HG03097 (cell line): ENCODE measurements around the gene RBBP8NL.

Experiments used
- ATAC-seq: cut with Tn5 transposase; IDR thresholded peaks from one replicate; pipeline ENCODE4 v1.9.1; 2021; ENCODE audit not compliant: unreplicated experiment, low FRiP score

Gene RBBP8NL

DNA sequence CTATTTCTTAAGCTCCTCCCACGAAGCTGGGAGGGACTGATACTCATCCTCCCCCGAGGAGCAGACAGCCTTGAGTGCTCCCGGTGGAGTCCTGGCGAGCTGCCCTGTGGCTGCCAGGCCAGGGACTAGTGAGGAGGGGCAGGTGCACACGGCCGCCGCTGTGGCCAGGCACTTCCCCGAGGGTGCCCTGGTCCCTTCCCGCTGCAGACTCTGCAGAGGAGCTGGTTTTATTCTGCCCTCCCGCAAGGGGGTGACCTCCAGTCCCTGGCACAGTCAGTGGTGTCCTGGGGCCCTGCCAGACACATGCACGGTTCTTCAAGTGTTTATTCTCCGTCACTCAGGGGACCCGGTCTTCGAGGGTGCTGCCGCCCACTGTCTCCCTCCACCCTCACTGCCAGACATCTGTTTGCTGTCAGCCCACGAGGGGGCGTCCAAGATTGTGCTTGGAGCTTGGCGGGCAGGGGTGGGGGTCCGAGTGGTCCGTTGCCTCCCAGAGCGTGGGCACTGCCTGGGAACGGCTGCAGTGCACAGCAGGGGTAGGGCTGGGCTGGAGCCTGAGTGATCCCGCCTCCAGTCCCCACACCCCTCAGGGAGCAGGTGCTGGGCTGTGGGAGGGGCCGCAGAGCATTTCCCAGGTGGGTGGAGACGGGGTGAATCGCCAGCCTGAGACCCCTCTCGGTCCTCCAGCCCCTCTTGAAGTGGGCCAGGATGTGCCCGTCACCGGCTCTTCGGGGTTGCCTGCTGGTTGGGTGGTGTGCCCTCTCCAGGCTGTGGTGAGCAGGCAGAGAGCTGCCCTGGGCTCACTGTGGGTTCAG lies 17.2 kb downstream of the RBBP8NL start:
- no peak for ATAC-seq

DNA sequence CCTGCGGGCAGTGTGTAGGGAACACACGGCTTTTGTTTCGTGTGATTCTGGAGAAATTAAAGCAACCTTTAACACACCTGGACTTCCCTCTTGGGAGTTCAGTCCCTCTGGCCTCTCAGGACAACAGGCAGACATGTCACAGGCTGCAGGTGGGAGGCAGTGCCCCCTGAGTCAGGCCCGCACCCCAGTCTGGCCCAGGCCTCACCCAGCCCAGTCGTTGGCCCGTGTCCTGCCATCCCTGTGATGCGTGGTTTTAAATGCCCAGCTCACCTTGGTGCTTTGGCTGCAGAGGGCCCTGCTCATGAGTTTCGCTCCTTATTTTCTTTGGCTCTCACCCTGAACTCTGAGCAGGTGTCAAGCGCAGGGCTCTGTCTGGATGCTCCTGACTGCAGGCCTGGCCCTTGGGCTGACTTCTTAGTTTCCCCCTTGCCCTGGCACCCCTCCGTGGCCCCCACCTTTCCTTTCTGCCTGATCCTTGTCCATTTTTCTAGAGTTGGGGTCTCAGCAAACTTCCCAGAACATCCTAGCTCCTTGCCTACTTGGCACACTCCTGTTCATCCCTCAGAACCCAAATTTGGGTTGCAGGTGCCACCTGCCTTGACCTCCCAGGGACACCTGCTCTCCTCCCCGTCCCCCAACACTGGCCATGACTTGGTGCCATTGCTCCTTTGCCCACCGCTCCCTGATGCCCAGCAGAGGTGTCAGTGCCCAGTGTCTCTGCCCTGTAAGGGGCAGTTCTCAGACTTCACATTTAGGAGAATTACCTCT lies 18.1 kb downstream of the RBBP8NL start:
- no peak for ATAC-seq

DNA sequence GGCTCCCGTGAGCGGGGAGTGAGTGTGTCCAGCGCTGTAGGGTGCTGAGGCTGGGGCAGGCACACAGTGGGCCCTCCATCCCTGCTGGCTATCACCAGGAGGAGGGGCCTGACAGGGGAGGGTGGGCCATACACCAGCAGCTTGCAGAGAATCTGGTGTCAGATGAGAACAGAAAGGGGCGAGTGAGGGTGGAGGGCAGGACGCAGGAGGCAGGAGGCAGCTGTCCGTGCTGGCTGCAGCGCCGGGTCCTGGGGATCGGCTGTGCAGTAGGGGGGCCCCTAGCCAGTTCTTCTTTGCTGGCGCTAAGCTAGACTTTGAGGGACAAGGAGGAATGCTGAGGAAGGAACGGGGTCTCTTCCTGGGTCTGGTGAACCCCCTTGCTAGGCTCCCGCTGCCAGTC lies 18.7 kb downstream of the RBBP8NL start:
- no peak for ATAC-seq

DNA sequence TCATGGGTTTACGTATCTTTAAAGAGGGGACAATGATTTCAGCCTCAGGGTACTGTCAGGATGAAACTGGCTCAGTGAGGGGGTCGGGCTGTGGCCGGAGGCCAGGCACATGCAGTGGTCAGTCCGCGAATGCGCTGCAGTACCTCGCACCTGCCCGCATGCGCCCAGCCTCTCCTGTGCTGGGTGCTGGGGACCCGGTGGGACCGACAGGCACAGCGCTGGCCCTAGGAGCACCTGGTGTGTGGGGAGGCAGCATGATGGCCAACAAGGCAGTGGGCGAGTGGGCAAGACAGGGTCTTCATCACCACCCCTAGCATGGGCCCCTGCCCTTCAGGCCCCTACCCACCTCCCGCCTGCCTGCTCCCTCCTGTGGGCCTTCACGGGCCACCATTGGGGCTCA lies 19.3 kb downstream of the RBBP8NL start:
- ATAC-seq: no peak

DNA sequence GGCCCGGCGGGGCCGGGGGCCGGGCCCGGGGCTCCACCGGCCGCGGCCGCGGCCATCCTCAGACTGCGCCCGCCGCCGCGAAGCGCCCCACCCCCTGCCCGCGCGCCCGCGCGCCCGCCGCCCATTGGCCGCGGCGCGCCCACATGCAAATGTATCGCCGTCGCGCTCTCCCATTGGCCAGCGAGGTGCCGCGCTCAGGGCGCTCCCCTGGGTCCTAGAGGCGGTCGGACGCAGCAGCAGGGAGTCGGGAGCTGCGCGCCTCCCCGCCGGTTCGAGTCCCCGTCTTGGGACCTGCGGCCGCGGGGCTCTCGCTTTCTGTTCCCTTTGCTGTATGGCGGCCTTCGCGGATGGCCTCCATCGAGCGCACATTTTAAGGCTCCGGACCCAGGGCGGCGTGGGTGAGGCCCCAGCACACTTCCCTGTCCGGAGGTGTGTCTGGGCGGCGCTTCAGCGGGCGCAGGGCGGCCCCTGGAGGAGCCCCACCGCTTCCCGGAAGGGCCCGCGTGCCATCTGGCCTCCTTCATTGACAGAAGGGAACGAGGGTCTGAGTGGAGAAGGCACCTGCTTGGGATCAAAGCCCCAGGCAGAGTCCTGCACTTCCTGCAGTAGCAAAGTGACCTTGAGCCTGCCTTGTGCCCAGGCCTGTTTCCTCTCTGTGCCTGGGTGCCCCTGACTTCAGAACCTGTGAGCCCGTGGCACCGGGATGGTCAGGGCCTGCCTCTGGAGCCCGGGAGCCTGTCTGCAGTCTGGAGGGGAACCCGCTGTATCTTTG lies 19.9 kb downstream of the RBBP8NL start, which contains the start of gene CABLES2:
TSS of gene CABLES2 (minus strand) at position 65 of the 772 bp plus-strand sequence. CDS start at position 56, 9 bp downstream.
- peak; percentile 66 for ATAC-seq

DNA sequence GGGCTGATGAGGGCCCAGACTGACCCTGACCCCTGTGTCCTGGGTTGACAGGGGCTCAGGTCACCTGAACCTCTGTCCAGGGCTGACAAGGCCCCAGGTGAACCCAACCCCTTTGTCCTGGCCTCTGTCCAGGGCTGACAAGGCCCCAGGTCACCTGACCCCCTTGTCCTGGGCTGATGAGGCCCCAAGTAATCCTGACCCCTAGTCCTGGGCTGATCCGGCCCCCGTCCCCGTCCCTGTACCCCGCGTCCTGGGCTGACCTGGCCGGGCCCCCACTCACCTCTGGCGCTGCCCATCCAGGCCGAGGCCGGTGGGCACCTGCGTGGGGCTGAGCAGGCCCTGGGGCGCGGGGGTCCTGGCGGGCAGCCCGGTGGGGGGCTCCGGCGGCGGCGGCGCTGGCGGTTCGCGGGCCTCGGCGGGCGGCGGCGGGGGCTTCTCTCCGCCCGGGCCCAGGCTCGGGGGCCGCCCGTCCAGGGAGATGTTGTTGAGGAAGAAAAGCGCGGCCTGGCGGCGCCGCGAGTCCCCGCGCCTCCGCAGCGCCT lies 20.6 kb downstream of the RBBP8NL start:
- ATAC-seq: no peak

DNA sequence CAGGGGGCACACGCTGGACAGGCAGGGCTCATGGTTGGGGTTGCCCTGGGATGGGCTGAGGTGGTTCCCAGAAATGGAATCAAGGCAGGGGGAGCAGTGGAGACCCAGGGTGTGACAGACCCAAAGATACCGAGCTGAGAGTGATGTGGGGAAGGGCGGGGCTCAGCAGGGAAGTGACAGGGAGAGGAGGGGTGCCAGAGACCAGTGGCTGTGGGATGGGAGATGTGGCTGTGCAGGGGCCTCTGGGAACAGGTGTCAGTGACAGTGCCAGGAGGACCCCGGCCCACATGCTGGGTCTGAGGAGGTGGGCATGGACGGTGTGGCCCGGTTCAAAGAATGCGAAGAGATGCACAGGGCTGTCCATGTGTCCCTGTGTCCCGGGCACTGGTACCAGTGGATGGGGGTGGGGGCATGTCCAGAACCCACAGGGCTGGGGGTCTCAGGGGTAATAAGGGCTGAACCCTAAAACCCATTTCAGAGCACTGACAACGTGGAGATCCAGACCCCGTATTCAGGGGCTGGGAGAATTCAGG lies 21.3 kb downstream of the RBBP8NL start:
- ATAC-seq: no peak

DNA sequence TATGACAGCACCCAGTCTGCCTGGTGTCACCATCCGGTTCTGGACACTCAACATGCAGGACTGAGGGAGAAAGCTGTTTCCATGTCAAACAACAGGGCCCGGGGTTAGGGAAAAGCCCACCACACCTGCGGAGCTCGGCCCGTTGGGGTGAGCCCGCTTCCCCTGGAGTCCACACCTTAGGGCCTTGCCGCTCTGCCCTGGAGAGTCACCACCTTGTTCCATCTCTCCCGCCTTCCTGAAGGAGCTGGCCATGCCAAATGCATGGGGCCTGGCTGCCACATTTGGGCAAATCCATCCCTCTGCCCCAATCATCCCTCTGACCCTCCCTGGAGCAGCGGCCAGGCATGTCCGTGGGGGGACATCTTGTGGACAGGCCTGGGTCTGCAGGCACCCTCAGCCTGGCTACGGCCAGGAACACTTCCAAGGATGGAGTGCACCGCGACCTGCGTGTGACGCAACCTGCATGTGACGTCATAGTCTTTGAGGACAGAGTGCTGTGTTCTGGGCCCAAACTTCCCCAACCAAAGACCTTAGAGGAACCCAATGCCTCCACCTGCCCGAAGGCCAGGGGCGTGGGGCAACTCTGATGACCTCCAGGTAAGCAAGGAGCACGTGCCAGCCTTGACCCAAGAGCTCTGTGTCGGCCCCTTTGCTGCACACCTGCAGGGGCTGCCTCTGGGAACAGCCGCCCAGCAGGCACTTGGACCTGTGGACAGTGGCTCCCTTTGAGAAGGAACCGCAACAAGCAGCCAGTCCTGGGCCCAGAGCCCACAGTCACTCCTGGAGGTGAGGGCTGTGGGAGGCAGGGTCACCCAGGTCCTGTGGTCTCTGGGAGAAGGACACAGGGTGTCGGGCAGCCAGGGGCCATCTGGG lies 22.0 kb downstream of the RBBP8NL start:
- ATAC-seq: no peak

DNA sequence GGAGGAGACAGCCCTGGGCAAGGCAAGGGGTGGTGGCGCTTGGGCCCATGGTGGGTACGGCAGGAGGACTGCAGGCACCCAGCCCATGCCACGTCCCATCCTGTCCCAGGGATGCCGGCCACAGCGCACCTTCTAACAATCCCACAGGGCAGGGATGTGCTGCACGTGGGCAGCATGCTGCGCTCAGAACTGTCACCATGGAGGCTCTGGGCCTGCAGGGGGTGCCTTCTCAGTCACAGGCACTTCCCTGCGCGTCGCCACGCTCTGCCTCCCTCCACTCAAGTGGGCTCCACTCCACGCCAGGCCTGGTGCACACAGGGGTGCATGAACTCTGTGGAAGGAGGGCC lies 22.6 kb downstream of the RBBP8NL start:
- no peak for ATAC-seq

DNA sequence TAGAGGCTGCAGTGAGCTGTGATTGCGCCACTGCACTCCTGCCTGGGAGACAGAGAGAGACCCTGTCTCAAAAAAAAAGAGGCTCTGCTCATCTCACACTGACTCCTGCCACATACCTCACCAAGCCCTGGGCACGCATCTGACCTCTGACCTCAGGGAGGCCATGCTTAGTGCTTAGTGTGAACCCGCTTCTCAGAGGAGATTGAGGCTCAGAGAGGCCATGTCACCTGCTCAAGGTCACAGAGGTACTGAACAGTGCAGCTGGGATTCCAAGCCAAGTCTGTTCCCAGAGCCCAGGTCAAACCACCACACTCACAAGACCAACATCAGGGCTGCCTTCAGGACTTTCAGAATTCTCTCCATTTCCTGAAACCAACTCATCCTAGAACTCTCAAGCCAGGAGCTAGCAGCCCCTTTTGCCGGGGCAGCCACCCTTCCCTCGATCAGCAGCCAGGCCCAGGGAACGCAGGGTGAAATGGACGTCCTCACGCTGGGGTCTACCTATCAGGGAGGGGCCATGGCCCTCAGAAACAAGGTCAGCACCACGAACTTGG lies 23.1 kb downstream of the RBBP8NL start:
- ATAC-seq: no peak

DNA sequence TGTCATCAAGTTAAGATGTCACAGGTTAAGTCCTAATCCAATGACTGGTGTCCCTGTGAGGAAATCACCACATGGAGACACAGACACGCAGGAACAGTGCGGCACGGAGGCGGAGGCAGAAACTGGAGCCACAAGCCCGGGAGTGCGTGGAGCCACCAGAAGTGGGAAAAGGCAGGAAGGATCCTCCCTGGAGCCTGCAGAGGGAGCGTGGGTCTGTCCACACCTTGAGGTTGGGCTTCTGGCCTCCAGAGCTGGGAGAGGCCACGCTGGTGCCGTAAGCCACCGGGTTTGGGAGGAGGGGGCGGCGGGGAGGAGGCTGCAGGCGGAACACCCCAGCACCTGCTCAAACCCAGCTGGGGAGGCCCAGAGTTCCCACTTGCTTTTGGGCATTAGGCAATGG lies 24.0 kb downstream of the RBBP8NL start:
- ATAC-seq: no peak

DNA sequence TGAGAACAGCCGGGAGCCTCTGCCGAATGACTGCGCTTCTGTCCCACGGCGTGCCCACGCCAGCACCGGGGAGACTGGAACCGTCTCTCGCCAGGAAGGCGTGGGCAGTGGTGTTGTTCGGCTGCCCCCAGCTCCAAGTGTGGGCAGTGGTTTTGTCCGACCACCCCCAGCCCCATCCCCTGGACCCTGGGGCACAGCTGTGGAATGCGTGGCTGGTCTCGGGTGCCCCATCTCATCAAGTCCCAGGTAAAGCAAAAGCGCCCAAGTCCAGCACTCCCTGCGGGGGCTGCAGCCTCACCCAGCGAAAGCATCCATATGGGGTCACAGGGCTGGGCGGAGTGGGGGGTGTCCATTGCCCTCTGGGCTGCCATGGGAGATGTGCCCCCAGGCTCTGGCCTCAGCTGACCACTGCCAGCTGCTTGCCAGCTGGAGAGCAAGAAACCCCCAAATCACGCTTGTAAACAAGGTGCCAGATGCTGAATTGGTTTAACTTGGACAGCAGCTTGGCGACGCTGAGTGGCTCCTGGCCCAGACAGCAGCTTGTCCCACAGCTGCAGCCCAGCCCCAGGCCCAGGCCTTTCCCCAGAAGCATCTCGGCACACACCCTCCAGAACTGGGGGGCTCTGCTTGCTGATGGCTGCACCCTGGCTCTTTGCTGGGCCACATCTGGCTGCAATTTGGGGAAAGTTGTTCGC lies 24.7 kb downstream of the RBBP8NL start:
- ATAC-seq: no peak

DNA sequence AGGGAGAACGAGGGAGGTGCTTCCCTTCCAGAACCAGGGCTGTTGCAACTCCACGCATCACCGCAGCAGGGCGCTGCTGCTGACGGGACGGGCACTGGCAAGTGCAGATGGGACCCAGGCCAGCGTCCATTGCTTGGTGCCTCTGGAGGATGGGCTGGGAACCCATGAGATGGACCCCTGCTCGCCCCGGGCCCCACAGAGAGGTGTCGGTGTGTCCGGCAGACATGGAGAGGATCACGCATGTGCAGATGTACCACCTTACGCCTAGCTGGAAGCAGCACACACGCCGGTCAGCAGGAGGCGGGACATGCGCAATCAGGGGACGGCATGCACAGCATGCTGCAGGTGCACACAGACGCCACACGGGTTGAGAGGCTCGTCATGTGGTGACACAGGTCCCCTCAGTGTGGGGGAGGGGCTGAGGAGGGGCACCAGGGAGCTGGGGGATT lies 26.0 kb downstream of the RBBP8NL start:
- ATAC-seq: no peak

DNA sequence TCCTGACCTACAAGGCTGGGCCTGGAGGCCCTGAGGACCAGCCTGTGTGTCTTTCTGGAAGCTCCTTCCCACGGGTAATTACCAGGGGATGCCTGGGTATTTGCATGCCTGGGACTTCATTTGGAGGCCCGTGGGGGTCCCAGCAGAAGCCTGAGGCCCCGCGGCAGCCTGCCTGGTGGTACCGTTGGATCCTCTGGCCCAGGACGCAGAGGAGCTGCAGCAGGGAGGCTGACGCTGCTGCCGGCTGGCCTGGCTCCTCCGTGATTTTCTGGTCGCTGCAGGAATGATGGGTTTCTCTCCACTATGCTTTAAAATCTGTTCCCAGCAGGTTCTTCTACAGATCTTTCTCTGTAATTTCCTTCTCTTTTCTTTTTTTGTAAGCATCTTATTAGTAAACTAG lies 26.8 kb downstream of the RBBP8NL start:
- no peak for ATAC-seq

DNA sequence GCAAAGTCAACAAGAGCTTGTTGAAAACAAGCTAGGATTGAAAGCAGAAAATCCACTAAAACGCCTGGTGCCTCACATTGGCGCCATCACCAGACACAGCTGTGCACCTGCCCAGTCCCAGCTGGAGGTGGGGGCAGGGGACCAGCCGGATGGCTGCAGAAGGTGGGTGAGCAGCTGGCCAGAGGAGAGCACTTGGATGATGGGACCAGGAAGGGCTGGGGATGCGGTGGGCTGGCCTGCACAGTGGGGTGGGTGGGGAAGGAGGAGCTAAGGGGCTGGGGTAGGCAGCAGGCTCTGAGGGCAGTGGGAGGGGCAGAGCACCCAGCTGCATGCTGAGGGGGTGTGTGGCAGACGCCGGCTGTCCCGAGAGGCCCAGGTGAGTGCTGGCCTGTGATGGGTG lies 27.3 kb downstream of the RBBP8NL start:
- no peak for ATAC-seq

DNA sequence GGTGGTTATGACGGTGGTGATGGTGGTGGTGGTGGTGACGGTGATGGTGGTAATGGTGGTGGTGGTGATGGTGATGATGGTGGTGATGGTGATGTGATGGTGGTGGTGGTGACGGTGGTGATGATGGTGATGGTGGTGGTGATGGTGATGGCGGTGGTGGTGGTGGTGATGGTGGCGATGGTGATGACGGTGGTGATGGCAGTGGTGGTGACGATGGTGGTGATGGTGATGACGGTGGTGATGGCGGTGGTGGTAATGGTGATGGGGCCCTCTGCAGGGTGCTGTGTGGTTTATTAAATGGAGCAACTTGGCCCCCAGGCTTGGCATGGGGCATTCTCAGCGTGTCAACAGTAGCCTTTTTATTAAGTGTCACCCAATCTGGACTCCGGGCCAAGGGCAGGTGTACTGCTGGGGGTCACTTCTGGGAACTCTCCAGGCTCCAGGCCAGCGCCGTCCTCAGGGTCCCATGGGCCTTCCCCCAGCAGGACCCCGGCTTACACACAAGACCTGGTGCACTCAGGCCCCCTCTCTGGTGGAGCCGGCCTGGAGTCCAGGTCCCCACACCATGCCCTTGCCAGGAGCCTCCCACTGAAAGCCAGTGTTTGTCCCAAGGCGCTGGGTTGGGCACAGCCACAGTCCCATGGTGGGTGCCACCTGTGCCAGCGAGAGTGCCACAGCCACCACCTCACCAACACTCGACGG lies 29.1 kb downstream of the RBBP8NL start:
- ATAC-seq: no peak

DNA sequence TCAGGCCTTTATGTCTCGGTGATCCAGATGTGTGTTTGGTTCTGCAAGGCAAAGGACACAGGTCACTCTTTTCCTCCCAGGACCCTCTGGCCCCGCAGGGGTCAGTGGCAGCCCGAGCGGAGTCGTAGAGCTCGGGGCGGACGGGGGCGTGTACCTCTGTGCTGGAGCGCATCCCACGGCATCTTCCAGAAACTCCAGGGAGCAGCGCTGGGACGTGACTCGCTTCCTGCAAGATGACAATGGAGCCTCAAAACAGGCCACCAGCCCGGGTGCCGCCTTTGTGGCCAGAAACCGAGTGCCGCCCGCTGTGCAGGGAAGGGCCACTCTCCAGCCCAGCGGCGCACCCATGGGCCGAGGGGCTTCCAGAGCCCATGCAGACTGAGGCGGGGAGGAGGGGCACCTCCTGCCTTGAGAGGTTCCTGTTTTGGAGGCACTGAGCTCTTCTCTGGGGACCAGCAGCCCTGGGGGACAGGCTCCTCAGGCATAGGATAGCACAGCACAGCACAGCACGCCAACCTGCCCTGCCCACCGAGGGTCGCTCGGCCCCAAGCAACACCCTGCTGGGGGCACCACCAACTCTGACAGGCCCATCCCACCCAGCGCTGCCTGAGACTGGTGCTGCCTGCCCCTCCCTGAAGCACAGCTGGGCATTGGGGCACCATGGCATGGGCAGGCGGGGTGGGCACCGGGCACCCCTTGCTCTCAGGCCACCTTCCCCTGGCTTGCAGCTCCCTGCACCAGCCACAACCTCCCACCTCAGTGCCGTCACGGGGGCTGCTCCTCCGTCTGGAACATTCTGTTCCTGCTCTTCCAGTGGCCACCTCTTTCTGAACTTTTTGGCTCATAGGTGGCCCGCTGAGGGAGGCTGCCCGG lies 30.7 kb downstream of the RBBP8NL start:
- ATAC-seq: no peak
